SK-MEL-5 (cell line): Measurements from ENCODE around the gene FGF23. TPM values are rescaled to one million over a fixed set of nuclear protein-coding genes. Genes with fewer than 3 reads are reported as not detected.

Source experiments
- DNase-seq: peaks from one replicate; pipeline ENCODE4 v3.0.0-alpha.2; 2016; ENCODE audit warnings: low read depth, low spot score
- in situ Hi-C: cut with HindIII; loops from 2 replicates; pipeline ENCODE4 v1.10.0; 2016; ENCODE audit warnings: low sequenced_read_pairs, high pct_unique_total_duplicates, low pct_unique_long_range_greater_than_20kb
- total RNA-seq: library from RNA; depleted of rRNA; stranded (reverse); fragments of >200 nt; shearing (Covaris generic); gene quantifications from 2 replicates; pipeline ENCODE4 v1.2.3, GENCODE V29; 2014

The FGF23 gene
- total RNA-seq, 1 experiment from 2014 or later = not detected

DNA sequence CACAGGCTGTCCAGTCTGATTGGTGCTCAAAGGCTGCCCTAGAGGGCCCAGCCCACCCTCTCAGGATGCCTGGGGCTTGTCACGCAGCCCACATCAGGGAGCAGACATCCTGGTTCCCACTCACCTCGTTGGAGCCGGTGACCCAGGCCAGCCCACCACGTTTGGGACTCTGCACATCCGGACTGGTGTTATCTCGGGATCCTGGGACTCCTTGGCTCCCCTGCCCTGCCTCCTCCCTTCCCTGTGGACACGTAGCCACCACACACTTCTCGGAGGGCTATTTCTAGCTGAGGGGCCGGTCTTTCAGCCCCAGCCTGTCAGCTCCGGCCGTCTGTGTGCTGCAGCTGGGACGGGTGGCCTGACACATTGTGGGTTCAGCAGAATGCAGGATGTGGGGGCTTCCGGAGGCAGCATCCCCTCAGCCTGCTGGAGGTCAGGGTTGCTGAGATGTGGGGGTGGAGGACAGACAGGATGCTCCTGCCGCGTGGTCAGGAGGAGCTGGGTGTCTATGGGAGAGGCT lies 12.8 kb upstream of the FGF23 start:
- no peak for DNase-seq
- in situ Hi-C loops = no loop called here

DNA sequence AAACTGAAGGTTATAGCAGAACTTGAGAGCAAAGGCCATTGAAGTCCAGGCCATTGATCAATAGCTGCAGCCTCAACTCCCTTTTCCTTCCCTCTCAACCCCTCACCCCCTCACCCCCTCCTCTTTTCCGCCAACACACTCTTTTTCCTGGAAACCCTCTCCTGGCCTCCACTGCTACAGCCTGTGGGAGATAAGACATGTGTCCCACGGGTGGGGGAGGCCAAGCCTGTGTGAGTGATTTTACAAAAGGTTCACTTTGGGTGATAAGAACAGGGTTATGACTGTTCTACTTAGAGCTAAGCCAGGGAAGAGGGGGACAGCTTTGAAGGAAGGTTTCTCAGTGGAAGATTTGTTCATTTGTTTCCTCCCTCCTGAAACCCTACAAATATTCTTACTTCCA lies 9.2 kb upstream of the FGF23 start:
- no peak for DNase-seq
- in situ Hi-C loops = no loop called here

DNA sequence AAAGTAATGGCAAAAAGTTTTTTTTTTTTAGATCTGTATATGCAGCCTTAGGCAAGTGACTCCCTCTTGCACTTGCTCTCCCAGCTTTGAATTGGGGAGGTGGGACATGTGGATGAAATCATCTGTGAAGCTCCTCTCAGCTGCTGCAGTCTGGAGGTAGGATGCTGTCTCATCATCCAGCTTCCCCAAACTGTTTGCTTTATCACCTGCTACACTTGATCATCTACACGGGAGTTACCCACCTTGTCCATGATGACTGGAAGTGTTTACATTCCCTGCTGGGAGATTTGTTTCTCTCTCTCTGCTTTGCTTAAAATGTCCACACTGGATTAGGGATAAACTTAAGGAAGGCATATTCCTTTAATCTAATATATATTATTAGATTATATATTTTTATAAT lies 8.5 kb upstream of the FGF23 start:
- DNase-seq = no peak
- in situ Hi-C loops = no loop called here

DNA sequence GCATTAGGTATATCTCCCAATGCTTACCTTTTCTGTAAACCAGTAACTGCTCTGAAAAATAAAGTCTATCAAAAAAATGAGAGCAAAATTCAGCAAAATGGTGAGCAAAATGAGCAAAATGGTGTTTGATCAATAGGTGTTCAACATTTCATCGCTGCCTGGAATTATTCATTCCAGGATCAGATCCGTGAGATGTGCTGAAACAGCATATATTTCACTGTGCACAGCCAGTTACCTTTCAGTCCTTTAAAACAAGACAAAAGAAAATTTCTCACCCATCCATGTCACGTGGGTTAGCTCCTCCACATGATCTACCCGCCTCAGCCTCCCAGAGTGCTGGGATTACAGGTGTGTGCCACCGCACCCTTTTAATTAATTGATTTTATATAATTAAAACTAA lies 8.1 kb upstream of the FGF23 start:
- no peak for DNase-seq
- in situ Hi-C loops = no loop called here

DNA sequence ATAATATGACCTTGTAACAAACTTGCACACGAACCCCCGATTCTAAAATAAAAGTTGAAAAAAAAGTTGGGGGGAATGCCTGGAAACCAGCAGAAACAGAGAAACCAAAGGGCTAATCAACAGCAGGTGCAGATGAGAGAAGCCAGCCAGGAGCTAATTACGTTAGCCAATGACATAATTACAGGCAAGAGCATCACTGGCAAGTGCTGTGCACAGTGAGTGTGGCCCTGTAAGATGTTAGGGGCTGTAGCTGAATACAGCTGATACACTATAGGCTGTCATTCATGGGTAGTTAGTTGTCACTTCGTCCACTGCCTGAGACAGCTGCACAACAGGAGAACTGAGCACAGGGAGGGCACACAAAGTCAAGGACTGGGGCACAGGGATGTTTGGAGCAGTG lies 7.3 kb upstream of the FGF23 start:
- in situ Hi-C loops = no loop called here
- no peak for DNase-seq

DNA sequence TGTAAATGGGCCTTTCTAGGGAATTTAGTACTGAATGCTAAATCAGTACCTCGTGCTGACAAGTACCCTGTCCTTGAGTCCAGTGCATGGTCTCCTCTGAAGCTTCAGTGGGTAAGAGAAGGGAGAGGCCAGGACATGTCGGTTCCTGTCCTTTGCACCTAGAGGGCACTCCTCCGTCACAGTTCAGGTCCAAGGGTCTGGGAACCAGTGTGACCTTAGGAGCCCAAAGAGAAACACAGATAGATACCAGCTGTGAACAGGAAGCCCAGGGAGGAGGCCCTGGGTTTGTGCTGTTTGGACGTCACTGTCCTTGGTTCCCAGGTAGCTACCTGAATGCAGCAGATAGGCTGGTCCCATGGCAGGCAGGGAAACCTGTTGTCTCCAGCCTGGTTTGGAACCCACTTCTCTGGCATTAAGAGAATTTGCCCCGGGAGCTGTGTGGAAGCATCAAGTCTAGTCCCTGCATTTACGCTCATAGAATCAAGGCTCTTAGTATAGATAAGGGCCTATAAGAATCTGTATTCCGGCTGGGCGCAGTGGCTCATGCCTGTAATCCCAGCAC lies 3.9 kb upstream of the FGF23 start:
- DNase-seq = peak; percentile 15
- in situ Hi-C loops = no loop called here

DNA sequence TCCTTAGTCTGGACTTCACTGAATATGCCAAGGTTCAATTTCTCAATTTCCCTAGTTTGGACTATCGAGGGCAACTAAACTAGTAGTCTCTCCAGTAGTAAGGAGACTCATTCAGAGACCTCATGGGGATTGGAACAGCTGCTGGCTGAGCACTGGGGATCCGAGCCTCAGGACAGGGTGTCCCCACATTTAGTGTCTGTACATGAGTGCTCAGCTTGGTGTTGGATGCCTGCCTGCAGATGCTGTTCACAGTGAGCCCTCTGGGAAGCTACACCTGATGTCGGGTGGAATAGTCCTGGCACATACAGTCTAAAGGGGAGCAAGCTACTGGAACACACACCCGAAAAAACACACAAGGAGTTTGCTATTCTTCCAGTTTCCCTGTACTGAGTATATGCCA lies 820 bp upstream of the FGF23 start:
- in situ Hi-C loops = no loop called here

DNA sequence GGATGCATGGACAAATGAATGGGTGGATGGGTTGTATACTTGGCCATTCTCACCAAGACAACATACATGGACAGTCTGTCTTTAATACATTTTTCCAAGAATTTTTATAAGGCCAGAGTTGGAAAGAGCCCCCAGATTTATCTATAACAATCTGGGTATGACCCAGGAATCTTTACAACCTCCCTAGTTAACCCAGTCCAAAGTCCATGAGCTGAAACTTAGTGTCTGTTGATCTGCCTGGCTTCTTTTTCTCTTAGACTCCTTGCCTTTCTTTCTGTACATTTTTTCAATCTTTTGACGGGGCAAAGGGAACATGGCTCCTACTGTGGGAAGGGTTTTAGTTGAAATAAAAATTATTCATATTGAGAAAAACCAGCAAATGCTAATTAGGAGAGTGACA lies 740 bp downstream of the FGF23 start:
- in situ Hi-C loops = no loop called here
- DNase-seq = no peak

More for the DNA sequence above, 820 bp upstream of the FGF23 start:
- DNase-seq = no peak

DNA sequence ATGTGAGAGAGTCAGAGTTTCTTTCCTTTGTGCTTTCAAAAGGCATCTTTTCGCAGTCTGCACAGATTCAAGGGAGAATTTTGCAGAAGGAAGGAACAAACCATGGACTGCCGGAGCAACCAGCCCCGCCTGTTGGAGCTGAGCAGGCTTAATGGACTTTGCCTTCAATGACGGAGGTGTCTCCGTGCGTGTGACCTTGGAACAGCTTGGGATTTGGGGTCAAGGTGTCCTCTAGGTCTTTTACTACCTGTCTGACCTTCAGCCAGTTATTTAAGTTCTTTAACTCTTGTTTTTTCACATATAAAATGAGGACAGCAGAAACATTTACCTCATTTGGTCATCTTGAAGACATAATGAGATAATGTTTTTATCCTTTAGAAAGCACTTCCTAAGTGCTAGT lies 4.1 kb downstream of the FGF23 start:
- in situ Hi-C loops = no loop called here
- no peak for DNase-seq

DNA sequence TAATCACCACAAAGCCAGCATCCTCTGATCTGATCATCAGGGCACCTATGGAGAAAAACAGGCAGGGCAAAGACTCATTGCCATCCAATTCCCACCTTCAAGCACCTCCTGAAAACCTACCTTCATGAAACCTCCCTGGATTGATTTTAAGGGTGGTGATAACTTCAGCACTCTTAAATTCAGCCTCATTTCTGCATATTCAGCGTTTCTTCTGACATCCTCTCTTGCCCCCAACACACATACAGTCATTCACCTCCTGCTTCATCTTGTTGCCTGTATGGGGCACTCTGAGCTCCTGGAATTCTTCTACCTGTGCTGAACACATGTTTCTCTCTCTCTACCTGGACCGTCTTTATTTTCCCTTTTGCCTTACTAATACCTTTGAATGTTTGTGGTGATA lies 6.9 kb downstream of the FGF23 start:
- in situ Hi-C loops = no loop called here
- no peak for DNase-seq

DNA sequence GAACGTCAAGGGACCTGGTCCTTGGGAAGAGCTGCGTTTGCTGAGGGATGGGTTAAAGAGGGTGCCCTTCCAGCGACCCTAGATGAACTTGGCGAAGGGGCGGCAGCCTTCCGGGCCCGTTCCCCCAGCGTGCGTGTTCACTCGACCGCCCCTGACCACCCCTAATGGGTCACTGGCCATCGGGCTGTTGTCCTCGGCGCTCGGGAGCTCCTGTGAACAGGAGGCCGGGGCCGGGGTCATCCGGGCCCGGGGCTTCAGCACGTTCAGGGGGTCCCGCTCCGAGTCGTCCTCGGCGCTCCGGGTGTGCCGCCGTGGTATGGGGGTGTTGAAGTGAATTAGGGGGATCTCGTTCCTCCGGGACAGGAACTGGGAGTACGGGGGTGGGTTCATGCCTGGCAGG lies 9.2 kb downstream of the FGF23 start:
- in situ Hi-C loops = no loop called here
- no peak for DNase-seq

DNA sequence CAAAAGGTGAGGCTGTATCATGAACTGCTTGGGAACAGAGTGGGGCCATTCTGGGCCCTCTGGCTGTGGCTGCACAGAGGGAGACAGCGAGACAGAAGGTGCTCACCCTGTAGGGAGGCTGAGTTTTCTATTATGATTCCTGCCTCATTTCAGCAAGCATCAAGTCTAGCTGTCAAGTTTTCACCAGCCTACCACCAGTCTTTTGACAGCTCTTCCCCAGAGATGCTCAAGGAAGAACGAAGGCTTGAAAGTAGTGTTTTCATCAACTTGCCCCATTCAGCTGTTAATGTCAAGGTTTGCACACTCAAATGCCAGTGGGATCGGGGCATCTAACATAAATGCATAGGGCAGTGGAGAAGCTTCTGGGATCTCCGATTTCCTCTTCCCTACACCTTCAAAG lies 10.0 kb downstream of the FGF23 start:
- in situ Hi-C loops = no loop called here
- DNase-seq = no peak

DNA sequence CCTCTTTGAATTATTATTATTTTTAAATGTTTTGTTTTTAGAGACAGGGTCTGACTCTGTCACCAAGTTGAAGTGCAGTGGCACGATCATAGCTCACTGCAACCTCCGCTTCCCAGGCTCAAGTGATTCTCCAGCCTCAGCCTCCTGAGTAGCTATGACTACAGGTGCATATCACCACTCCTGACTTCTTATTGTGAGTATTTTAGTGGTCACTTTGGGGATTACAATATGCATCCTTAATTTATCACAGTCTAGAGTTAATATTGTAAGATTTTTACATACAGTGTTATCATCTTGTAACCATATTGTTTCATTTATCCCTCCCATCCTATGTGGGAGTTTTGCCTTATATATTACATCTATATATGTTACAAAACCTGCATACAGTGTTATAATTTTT lies 13.4 kb downstream of the FGF23 start:
- no peak for DNase-seq
- in situ Hi-C loops = no loop called here

DNA sequence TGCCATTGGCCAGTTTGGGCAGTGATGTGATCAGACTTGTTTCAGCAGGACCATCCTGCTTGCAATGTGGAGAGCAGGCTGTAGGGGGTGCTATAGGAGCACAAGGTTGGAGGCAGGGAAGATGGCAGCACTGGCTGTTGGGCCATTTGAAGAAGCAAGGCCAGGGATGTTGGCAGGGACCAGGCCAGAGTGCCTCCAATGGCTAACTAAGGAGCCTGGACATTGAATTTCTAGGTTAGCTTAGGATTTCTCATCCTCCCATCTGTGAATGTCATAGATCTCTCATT lies 23.5 kb downstream of the FGF23 start:
- in situ Hi-C loops = no loop called here
- peak; percentile 92 for DNase-seq

DNA sequence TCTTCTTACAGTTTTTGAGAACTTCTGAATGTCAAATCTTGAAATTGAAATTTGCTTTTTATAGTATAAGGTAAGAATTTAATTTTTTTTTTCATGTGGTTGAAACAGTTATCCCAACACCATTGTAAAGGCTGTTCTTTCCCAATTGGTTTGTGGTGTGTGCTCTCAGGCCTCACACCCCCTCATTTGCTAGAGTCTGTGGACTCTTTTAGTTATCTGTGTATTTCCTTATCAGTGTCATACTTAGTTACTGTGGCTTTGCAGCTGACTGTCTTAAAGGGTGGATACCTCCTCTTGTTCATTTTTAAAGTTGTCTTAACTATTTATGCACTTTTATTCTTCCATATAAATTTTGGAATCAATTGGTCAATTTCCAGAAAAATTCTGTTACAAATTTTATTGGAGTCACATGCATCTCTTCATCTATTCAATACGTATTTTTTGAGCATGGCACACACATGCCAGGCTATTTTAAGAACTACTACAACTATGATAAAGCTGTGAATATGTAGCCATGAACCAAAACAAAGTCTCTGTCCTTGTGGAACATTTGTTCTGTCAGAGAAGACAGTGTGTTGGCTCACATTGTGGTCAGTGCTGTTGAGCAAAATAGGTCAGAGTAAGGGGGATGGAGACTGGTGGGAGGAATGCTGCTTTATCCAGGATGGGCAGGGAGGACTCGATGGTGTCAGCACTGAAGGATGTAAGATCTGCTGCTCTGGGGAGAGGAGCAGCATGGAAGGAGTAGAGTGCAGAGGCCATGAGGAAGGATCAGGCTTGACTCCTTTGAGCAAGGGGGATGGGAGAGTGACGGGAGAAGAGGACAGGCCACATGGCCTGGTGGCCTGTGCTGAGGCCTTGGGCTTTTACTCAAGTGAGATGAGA lies 24.1 kb downstream of the FGF23 start:
- no peak for DNase-seq
- in situ Hi-C loops = no loop called here

DNA sequence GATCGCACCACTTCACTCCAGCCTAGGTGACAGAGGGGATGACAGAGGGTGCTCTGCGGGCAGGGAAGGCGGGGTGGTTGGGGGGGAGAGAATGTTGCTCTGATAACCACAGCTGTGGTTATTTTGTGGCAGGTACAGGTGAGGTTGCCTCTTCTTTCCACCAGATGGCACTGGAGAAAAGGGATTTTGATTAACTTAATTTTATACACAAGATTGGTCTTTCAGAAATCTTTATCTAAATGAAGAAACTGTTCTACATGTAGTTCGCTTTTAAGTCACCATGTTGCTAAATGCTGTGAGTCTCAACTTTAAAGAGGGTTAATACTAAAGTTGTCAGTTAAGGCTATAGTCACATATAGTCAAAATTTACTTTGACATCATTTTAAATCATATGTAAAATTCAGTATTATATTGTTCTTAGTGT lies 25.7 kb downstream of the FGF23 start:
- no peak for DNase-seq
- in situ Hi-C loops = no loop called here

DNA sequence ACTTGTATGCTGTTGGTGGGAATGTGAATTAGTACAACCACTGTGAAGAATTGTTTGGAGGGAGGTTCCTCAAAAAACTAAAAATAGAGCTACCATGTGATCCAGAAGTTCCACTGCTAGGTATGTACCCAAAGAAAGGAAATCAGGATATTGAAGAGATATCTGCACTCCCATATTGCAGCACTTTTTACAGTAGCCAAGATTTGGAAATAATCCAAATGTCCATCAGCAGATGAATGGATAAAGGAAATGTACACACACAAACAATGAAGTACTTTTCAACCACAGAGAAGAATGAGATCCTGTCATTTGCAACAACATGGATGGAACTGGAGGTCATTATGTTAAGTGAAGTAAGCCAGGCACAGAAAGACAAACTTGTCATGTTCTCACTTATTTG lies 32.6 kb downstream of the FGF23 start:
- in situ Hi-C loops = no loop called here
- DNase-seq = peak; percentile 37

DNA sequence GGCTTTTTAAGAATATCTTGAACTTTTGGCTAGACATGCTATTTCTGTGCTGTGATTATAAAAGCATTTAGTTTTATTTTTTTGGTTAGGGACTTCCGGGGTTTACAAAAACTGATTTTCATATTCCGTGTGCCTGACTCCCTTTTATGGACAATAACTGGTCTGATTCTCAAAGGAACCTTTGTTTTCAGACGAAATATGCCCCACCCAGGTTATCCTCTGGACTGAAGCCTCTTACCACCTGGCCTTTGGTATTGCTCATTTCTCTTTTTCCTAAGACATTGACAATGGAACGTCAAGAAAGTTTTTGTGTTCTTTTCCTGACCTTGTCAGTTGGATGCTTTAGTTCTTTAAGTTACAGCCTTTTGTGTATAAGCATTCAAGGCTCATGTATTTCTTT lies 47.7 kb downstream of the FGF23 start:
- no peak for DNase-seq
- in situ Hi-C loops = no loop called here

DNA sequence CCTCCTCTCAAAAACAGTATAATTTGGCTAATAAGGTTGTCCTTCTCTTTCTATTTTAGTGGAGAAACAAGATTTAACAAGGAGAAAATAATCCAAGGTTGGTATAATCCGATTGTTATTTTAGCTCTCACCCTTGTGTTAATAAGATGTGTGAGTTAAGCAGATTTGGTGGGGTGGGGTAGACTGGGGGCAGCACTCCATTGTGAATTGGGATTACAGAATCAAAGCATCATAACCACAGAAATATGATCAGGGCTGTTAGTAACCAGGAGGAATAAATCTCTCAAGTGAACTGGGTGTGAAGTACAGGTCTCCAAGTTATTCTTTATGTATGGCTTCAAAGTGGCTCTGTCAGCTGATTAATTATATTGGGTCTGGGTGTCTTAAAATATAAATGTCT lies 48.3 kb downstream of the FGF23 start:
- in situ Hi-C loops = no loop called here
- DNase-seq = no peak
